Lower lobe of right lung (tissue), 2 donors: Measurements from ENCODE around the gene KSR2. TPM values are rescaled to one million over a fixed set of nuclear protein-coding genes. Genes with fewer than 3 reads are reported as not detected.

Experiments
- ATAC-seq, 2 donors: fragments of 200-7000 bp; cut with Tn5 transposase; one replicate each; pipeline ENCODE4 v1.9.1; 2020 to 2022; ENCODE audit warnings: mild to moderate bottlenecking in 2 of 2, moderate library complexity in 2 of 2
- DNase-seq: peaks from one replicate; pipeline ENCODE4 v3.0.0-alpha.2; 2020
- H3K27ac ChIP-seq: fragments of 200-600 bp; one replicate; pipeline ENCODE4 v1.8.0; 2022
- H3K27me3 ChIP-seq: fragments of 200-600 bp; one replicate; pipeline ENCODE4 v1.8.0; 2022; ENCODE audit warnings: low read depth
- H3K36me3 ChIP-seq: fragments of 200-600 bp; one replicate; pipeline ENCODE4 v1.8.0; 2022; ENCODE audit warnings: mild to moderate bottlenecking
- H3K4me1 ChIP-seq: fragments of 200-600 bp; one replicate; pipeline ENCODE4 v1.8.0; 2022
- H3K4me3 ChIP-seq: fragments of 200-600 bp; one replicate; pipeline ENCODE4 v1.8.0; 2022; ENCODE audit warnings: mild to moderate bottlenecking
- H3K9me3 ChIP-seq: fragments of 200-600 bp; one replicate; pipeline ENCODE4 v1.8.0; 2022
- intact Hi-C: fragments of 100-400 bp; cut with DNase I; formaldehyde crosslinking; loops from one replicate; pipeline ENCODE4 v1.11.0; 2022
- total RNA-seq: library from RNA; stranded (reverse); fragmentation: NEBNext Ultra II Directional; extraction: Animal tissue kit (Norgen Biotek cat#: 25700); gene quantifications from one replicate; pipeline ENCODE4 v1.2.1, GENCODE V29; 2021
- TF ChIP-seq, protein P1 (sequence below): fragments of 200-600 bp; IDR thresholded peaks from one replicate; pipeline ENCODE4 v1.8.0; 2022; ENCODE audit warnings: antibody characterized with exemption, mild to moderate bottlenecking
- donor health status: DM: no; HTN: yes; CAD: no; lungs with severe emphysema.

The KSR2 gene
- total RNA-seq, 1 donor from 2014 or later: 1.0 TPM

DNA sequence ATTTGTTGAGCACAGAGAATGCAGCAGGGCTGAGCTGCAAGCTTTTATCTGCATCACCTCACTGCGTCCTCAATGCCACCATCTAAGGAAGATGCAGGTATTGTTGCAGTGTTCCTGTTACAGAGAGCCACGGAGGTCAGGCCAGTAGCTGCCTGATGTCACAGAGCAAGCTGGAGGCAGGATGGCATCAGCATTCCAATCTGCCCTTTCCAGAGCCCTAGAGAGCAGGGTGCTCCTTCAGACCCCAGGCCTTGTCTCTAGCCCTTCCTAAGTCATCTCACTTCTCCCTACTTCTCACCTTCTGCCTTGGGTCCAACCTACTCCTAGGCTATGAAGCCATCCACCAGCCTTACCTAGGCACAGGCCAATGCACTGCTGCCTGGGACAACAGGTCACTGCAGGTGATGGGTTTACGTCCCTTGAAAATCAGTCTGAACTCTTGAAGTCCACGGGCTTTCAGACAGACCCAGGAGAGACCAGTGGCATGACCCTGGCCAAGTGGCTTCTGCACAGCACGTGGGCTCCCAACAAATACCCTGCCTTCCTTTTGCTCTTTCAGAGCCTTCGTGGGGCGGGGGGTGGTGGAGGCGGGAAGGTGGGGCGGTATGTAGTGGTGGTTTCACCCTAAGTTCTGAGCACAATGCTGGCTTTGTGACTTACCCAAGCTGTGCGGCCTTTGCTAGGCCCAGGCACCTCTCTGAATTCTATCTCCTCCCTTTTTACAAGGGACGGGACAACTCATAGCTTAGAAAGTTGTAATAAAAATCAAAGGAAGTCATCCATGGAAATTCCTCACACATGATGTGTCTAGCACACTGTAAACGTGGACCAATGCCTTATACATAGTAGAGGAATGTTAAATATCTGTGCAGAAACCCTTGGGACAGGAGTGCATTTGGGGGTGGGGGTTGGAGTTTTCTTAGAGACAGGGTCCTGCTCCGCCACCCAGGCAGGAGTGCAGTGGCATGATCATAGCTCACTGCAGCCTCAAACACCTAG lies 136.0 kb downstream of the KSR2 start:
- Histone ChIP-seq H3K27me3 (no peaks in the 10 kb centered on the region), H3K36me3 (no peaks in the 10 kb centered on the region), H3K4me1 (no peaks in the 10 kb centered on the region), H3K27ac (no peak overlapping the region), H3K9me3 (peaks cover 12% of the 10 kb centered on the region), H3K4me3 (no peak overlapping the region)
- ATAC-seq (no peak), DNase-seq (no peak)
- intact Hi-C loops: no loop called here
- TF ChIP-seq, protein P1, sequence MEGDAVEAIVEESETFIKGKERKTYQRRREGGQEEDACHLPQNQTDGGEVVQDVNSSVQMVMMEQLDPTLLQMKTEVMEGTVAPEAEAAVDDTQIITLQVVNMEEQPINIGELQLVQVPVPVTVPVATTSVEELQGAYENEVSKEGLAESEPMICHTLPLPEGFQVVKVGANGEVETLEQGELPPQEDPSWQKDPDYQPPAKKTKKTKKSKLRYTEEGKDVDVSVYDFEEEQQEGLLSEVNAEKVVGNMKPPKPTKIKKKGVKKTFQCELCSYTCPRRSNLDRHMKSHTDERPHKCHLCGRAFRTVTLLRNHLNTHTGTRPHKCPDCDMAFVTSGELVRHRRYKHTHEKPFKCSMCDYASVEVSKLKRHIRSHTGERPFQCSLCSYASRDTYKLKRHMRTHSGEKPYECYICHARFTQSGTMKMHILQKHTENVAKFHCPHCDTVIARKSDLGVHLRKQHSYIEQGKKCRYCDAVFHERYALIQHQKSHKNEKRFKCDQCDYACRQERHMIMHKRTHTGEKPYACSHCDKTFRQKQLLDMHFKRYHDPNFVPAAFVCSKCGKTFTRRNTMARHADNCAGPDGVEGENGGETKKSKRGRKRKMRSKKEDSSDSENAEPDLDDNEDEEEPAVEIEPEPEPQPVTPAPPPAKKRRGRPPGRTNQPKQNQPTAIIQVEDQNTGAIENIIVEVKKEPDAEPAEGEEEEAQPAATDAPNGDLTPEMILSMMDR: no peak

DNA sequence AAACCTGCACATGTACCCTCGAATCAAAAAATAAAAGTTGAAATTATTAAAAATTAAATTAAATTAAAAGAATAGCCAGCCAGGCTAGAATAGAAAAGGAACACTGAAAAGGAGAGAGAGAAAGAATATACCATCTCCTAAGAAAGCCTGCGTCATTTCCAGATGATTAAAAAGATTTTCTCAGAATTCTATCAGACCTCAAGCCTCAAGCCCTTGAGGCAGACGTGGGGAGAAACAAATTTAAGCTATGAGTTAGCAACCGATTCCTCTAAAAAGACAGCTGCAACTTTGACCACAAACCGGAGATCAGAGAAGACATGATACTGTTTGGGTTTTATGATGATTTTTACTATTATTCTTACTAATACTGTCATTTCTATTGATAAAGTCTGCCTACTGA lies 138.3 kb downstream of the KSR2 start:
- DNase-seq (no peak), ATAC-seq (no peak)
- Histone ChIP-seq H3K36me3 (no peaks in the 10 kb centered on the region), H3K27ac (no peak overlapping the region), H3K27me3 (no peaks in the 10 kb centered on the region), H3K4me3 (no peak overlapping the region), H3K9me3 (peaks cover 12% of the 10 kb centered on the region), H3K4me1 (no peaks in the 10 kb centered on the region)
- intact Hi-C loops: no loop called here
- TF ChIP-seq, protein P1: no peak

DNA sequence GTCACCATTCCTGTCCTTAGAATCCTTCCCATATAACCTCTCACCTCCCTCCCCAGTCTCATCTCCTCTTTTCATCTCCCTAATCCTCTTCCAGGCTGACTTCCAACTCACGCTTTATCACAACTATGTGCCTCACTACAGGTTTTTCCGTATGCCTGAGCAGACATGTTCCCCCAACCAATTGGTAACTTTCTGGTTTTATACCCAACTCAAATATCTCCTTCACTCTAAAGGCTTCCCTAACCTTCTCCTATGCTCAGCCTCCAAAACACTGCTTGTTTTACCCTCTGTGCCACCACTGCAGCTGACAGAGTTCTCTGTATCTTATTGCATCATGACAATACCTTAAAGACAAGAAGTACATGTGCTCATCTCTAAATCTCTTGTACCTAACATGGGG lies 139.7 kb downstream of the KSR2 start:
- Histone ChIP-seq H3K36me3 (no peaks in the 10 kb centered on the region), H3K27ac (no peak overlapping the region), H3K27me3 (no peaks in the 10 kb centered on the region), H3K9me3 (peaks cover 12% of the 10 kb centered on the region), H3K4me3 (no peak overlapping the region), H3K4me1 (no peaks in the 10 kb centered on the region)
- DNase-seq: no peak
- TF ChIP-seq, protein P1: no peak
- no peak for ATAC-seq
- intact Hi-C loops: no loop called here

DNA sequence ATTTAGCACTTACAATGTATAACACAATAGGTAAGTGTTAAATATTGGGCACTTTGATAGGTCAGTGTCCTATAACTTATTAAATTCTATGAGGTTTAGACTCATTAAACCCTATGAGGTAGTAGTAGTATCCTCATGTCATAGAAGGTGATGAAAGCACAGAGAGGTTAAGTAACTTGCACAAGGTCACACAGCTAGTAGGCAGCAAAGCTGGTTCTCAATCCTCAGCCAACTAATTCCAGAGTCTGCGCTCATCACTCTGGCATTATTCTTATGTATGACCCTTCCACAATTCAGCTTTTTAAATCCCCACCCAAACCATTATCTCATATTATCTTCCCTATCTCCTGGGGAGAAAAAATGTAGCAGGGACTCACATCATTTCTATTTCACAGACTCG lies 141.1 kb downstream of the KSR2 start:
- intact Hi-C loops: no loop called here
- Histone ChIP-seq H3K4me1 (no peaks in the 10 kb centered on the region), H3K27me3 (no peaks in the 10 kb centered on the region), H3K4me3 (no peak overlapping the region), H3K27ac (no peak overlapping the region), H3K36me3 (no peaks in the 10 kb centered on the region), H3K9me3 (peaks cover 12% of the 10 kb centered on the region)
- TF ChIP-seq, protein P1: no peak
- ATAC-seq: no peak
- no peak for DNase-seq

DNA sequence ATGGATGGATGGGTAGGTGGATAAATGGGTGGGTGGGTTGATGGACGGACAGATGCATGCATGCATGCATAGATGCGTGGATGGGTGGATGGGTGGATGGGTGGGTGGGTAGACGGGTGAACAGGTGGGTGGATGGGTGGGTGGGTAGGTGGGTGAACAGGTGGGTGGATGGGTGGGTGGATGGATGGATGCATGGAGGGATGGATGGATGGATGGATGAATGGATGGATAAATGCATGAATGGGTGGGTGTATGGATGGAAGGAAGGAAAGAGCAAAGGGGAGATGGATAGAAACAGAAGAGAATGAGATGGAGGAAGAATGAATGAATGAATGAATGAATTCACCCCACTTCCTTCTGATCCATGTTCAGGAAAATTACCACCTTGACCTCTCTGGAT lies 143.0 kb downstream of the KSR2 start:
- Histone ChIP-seq H3K27ac (no peak overlapping the region), H3K27me3 (no peaks in the 10 kb centered on the region), H3K4me3 (no peak overlapping the region), H3K9me3 (peaks cover 12% of the 10 kb centered on the region), H3K4me1 (no peaks in the 10 kb centered on the region), H3K36me3 (no peaks in the 10 kb centered on the region)
- intact Hi-C loops: no loop called here
- ATAC-seq (no peak), DNase-seq (no peak)
- TF ChIP-seq, protein P1: no peak
